K562 treated with DMSO at 1 percent for 48 hours (cell line): ENCODE data around the gene MIB1. TPM values are rescaled to one million over a fixed set of nuclear protein-coding genes. Genes with fewer than 3 reads are reported as not detected.

Experiments
- total RNA-seq: library from RNA; unstranded; fragments of 300-600 nt; gene quantifications from 2 replicates; pipeline ENCODE4 v1.2.3, GENCODE V29; 2022; ENCODE audit warnings: low replicate concordance; ENCODE audit errors: extremely low read depth

Gene MIB1
- total RNA-seq = not detected in 2 replicates

DNA sequence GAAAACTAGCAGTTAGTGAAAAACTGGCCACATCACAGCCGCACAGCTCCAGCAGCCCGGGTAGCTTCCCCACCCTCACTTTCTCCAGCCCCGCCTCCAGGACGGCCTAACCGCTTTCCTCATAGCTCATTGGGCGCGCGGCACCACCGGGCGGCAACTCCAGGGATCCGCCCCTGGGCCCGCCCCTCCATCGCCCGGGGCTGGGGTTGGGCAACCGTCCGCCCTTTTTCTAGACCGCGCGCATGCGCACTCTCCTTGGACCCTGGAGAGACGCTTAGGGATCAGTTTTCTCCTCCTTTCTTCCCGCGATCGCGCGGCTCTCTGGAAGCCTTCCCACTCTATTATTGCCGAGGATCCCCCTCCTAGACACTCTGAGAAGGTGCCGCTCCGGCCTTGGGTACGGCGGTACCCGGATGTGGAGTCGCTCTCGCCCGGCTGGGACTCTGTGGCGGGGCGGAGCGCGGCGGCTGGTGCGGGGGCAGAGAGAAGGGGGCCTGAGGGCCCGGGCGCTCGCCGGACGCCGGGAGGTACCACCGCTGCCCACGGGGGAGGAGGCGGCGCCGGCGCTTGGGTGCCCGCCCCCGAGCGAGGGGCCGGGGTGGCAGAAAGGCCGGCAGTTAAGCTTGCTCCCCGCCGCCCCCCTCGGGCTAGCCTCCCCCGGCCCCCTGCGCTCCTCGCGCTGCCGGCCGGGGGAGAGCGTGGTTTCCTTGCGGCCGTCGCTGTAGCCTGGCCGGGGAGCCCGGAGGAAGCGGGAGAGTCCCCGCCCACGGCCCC is at the start of gene MIB1:
Gene MIB1 (plus strand): TSS at position 255 of the 774 bp plus-strand sequence. CDS start 792 bp downstream, outside the sequence.

DNA sequence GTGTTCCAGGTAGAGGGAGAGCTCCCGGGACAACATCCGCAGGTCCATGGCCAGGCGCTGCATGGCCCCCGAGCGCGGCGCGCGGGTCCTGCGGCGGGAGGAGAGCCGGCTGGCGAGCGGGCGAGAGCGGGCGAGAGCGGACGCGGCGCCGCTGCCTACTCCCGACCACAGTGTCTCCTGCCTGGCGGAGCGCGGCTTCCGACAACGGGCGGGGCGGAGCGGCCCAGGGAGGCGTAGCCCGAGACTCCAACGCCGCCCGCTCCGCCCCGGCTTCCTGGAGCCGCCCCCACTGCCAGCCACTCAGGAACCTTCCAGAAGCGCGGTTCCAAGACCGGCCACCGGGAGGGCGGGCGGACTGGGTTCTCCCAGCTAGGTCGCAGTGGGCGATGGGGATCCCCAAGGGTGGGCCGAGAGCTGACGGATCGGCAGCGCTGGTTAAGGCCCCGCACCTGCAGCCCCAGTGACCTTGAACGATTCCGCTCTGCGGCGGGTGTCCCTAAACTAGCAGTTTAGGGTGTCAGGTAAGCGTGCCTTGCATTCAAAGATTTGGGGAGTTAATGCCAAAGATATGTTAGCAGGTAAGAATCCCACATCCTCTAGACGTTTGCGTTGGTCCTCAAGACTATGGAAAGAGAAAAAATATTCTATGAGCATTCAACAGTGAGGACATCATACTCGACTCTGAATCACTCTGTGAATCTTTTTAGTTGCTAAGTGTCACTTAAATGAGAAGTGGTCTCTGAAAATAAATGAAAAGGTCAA is 35.8 kb upstream of the MIB1 start, which contains the start of gene ABHD3:
Gene ABHD3 (minus strand): TSS at position 172 of the 762 bp plus-strand sequence. CDS start 109 bp downstream, at position 63.

Other genes with a start within 250 kb of the MIB1 start
- gene ESCO1, start 140.1 kb upstream of the MIB1 start, total RNA-seq = not detected in 2 replicates
- not detected in 2 replicates for gene SNRPD1, start 128.5 kb upstream of the MIB1 start, total RNA-seq
- gene ABHD3, start 36.0 kb upstream of the MIB1 start, total RNA-seq = not detected in 2 replicates